Stimulated activated CD8-positive, alpha-beta memory T cell treated with anti-CD3 and anti-CD28 coated beads, Interleukin-2, amount 100 ng/mL, for 48 hours (primary cell): ENCODE measurements around the gene PRR14.
"Not testable (repeated sequence)": the region's sequence is repeated elsewhere in the genome, so short reads cannot be mapped to it uniquely, and the experiment has no call there.

ENCODE experiments used
- DNase-seq, 2 donors: peaks; one replicate each; pipeline ENCODE4 v3.0.0-alpha.2; 2020; ENCODE audit warnings: low read depth in 2 of 2

The PRR14 gene

DNA sequence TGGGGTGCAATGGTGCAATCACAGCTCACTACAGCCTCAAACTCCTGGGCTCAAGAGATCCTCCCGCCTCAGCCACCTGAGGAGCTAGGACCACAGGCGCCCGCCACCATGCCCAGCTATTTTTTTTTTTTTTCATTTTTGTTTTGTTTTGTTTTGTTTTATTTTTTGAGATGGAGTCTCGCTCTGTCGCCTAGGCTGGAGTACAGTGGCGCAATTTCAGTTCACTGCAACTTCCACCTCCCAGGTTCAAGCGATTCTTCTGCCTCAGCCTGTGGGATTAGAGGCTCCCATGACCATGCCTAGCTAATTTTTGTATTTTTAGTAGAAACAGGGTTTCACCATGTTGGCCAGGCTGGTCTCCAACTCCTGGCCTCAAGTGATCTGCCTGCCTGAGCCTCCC lies 18.3 kb upstream of the PRR14 start:
- not testable (repeated sequence) for DNase-seq

DNA sequence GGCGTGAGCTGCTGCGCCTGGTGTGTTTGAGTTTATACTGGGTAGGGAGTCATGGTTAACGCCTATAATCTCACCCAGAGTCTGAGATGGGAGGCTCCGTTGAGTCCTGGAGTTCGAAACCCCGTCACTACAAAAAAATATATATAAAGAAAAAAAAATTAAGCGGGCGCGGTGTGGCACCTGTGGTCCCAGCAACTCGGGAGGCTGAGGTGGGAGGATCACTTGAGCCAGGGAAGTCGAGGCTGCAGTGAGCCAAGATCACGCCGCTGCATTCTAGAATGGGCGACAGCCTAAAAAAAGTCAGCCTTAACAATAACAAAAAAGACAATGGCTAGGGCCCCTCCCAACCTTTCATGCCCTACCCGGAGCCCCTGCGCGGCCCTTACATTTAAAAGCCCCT lies 17.2 kb upstream of the PRR14 start:
- DNase-seq: no peak

DNA sequence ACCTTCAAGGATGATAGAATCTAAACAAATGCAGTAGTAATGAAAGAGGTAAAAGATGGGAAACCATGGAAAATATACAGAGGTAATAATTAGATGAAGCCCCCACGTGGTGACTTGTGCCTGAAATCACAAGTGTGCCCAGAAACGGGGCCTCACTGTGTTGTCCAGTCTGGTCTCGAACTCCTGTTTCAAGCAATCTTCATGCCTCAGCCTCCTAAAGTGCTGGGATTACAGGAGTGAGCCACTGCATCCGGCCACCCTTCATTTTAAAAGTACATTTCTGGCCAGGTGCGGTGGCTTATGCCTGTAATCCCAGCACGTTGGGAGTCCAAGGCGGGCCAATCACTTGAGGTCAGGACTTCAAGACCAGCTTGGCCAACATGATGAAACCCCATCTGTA lies 14.2 kb upstream of the PRR14 start:
- no peak for DNase-seq

DNA sequence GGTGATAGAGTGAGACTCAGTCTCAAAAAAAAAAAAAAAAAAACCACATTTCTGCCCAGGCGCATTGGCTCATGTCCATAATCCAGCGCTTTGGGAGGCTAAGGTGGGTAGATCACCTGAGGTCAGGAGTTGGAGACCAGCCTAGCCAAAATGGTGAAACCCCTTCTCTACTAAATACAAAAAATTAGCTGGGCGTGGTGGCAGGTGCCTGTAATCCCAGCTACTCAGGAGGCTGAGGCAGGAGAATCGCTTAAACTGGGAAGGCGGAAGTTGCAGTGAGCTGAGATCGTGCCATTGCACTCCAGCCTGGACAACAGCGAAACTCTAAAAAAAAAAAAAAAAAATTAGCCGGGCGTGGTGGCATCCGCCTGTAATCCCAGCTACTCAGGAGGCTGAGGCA lies 13.6 kb upstream of the PRR14 start:
- DNase-seq: not testable (repeated sequence)

DNA sequence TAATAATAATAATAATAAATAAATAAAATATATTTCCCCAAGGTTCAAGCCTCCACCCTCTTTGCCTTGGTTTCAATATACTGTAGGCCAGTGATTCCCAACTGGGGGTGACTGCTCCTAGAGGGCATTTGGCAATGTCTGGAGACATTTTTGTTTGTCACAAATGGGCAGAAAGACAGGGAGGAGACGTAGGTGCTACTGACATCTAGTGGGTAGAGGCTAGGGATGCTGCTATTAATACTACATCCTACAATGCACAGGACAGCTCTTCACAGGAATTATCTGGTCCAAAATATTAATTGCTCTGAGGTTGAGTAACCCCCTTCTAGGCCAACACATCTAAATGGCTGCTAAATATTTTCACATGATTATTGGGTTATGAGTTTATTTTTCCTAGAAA lies 12.8 kb upstream of the PRR14 start:
- no peak for DNase-seq

DNA sequence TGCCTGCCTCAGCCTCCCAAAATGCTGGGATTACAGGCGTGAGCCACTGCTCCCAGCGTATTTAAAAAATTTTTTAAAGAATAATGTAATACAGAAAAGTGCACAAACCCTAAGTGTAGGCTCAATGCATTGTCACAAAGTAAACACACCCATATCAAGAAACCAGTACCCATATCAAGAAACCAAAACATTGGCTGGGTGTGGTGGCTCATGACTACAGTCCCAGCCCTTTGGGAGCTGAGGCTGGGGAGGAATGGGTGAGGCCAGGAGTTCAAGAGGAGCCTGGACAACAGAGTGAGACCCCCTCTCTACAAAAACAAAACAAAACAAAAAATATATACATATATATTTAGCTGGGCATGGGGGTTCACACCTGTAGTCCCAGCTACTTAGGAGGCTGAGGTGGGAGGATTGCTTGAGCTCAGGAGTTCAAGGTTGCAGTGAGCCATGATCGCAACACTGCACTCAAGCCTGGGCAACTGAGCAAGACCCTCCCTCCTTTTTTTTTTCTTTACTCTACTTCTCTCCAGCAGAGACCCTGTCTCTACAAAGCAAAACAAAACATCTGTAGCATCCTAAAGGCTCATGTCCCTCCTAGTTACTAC lies 9.3 kb upstream of the PRR14 start:
- DNase-seq: no peak

DNA sequence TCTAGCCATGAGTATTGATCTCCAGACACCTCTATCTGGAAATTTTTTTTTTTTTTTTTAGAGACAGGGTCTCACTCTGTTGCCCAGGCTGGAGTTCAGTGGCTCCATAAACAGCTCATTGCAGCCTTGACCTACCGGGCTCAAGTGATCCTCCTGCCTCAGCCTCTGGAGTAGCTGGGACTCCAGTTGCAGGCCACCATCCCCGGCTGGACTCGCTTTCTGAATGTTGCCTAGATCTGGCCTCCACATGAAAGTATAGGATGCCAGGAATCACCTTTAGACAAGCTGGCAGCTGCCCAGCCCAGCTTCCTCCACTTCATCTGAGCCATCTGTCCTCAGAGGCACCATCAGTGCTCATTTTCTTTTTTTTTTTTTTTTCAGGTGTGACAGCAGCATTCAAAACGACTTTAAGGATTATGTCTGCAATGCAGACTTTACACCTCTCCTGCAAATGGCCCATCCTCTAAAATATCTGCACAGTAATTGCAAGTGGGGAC lies 6.4 kb upstream of the PRR14 start:
- DNase-seq: no peak

DNA sequence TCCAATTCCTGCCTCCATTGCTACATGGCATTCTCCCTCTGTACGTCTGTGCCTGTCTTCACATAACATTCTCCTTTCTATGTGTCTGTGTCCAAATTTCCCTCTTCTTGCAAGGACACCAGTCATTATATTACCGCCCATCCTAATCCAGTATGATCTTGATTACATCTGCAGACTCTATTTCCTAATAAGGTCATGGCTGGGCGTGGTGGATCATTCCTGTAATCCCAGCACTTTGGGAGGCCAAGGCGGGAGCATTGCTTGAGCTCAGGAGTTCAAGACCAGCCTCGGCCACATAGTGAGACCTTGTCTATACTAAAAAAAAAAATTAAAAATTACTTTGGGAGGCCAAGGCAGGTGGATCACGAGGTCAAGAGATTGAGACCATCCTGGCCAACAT lies 5.0 kb upstream of the PRR14 start:
- DNase-seq: no peak

DNA sequence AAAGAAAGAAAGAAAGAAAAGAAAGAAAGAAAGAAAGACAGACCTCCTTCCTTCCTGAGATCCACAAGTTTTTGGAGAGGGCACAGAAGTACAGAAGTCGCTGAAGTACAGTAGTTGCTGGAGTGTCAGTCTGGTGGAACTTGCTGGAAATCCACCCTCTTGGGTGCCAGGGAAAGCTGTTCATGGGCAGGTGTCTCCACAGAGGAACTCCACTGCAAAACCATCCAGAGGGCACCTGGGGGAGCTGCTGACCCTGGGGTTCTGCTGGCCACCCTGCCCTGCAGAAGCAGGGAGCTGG lies 3.5 kb upstream of the PRR14 start:
- no peak for DNase-seq

DNA sequence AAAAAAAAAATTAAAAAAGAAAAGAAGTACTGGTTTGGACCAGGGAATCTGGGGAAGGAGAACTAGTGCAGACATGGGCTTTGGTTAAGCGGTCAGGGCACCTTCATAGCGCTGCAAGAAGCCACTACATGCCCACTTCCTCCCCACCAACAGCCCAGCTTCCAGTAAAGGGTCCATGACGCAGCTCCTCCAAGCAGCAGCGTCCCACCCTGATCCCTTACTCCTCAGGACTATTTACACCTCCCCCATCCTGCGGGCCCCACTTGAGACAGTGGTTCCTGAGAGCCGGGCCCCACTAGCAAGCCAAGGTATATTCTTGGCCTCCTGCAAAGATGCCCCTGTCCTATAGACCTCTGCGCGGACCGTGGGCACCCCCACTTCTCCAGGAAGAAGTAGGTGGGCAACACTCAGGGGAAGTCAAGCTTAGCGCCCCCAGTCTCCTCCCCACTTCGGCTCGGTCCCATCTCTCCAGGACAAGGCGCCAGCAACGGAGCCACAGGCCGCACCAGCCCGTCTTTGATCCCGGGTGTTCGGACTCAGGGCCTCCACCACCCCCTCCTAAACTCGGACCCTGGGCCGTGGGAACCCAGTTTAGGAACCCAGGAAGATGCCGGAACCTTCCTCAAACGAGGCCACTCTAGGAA lies 913 bp upstream of the PRR14 start:
- DNase-seq: peak in 1 of 2 donors; percentile 19

DNA sequence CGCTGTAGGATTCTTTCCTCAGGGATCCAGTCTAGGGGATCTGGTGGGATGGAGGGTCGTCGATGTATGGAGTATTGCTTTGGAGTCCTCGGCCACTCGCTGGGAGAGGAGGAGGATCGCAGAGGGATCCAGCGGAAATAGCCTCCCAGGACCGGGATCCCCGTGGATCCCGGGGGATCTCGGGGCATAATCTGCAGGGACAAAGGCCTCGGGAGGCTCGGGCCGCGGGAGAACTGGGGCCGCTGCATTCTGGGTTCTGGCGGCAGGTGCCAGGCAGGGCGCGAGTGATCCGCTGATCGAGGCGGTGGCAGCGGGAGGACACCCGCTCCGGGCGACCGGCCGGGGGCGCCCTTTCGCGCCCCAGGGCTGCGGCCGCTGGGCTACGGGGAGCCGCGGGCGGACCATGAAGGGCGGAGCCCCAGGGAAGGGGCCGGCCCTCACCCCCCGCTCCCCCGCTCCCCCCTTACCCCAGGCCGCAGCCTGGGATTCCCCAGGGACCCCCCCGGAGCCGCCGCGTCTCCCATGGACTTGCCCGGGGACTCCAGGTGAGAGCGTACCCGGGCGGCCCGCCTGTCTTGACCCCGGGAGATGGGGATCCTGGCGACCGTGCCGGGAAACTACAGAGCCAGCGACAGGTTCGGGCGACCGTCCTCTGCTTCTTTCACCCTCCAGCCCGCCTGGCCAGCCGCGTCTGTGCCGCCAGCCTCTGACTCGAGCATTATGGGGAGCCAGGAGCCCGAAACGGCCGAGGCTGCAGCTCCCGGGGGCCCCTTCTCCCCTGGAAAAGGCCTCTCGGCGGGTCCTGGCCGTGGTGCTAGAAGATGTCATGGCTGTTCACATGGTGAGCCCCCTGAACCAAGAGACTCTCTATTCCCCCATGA lies 604 bp downstream of the PRR14 start:
- DNase-seq: peak; percentile 68 to 75

DNA sequence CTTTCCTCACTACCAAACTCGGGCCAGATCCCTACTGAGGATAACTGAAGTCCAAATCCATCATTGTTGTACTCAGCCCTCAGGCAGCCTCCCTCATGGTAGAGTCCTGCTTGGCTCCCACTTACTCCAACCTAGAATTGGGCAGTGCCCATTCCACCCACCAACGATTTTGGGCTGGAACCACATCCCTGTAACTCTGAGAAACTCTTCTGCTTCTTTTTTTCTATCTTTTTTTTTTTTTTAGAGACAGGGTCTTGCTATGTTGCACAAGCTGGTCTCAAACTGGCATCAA lies 1.2 kb downstream of the PRR14 start:
- no peak for DNase-seq

DNA sequence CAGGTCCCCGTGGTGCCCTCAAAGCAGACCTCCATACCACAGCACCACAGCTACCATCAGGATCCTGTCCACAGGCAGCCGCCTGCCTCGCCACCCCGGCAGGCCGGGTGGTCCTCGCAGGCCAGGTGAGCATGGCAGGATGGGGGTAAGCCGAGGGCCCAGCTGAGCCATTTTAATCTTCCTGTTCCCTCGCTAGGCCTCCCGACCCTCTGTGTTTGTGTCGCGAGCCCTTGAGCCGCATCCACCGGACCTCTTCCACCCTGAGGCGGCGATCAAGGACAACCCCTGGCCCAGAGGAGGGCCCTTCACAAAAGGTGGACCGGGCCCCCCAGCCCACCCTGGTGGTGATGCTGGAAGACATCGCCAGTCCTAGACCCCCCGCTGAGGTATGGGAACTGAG lies 2.0 kb downstream of the PRR14 start:
- no peak for DNase-seq

DNA sequence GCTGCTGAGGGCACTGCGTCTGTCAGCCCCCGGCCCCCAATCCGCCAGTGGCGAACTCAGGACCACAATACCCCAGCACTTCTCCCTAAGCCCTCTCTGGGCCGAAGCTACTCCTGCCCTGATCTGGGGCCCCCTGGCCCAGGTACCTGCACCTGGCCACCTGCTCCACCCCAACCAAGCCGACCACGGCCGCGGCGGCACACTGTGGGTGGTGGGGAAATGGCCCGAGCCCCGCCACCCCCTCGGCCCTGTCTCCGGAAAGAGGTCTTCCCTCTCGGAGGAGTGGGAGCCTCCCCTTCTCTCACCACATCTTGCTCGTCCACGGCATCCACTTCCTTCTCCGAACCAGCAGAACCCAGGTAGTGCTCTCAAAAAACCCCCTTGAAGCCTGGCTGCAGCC lies 4.1 kb downstream of the PRR14 start:
- DNase-seq: no peak

DNA sequence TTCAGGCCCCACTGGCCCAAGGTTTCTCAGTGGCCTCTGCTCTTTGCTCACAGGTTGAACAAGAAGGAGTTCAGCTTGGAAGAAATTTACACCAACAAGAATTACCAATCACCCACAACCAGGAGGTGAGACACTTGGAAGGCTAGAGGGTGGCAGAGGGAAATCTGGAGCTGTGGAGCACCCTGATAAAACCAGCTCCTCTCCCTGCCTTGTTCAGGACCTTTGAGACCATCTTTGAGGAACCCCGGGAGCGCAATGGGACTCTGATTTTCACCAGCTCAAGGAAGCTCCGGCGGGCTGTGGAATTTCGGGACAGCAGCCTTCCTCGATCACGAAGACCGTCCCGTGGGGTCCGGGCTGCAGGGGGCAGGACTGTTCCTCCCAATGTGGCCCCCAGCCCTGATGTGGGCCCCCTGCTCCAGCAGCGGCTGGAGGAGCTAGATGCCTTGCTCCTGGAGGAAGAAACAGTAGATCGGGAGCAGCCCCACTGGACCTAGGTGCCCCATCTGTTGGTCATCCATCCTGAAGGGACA lies 5.1 kb downstream of the PRR14 start:
- DNase-seq: no peak

DNA sequence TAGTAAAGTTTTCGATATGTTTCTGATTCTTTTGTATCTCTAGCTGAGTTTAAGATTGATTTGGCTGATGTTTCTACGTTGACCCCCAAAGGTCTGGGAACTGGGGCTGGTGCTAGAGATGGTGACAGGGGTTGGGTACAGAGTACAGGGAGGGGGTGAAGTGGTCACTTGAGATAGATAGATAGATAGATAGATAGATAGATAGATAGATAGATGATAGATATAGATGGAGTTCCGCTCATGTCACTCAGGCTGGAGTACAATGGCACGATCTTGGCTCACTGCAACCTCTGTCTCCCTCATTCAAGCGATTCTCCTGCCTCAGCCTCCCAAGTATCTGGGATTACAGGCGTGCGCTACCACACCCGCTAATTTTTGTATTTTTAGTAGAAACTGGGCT lies 5.6 kb downstream of the PRR14 start:
- DNase-seq: no peak

DNA sequence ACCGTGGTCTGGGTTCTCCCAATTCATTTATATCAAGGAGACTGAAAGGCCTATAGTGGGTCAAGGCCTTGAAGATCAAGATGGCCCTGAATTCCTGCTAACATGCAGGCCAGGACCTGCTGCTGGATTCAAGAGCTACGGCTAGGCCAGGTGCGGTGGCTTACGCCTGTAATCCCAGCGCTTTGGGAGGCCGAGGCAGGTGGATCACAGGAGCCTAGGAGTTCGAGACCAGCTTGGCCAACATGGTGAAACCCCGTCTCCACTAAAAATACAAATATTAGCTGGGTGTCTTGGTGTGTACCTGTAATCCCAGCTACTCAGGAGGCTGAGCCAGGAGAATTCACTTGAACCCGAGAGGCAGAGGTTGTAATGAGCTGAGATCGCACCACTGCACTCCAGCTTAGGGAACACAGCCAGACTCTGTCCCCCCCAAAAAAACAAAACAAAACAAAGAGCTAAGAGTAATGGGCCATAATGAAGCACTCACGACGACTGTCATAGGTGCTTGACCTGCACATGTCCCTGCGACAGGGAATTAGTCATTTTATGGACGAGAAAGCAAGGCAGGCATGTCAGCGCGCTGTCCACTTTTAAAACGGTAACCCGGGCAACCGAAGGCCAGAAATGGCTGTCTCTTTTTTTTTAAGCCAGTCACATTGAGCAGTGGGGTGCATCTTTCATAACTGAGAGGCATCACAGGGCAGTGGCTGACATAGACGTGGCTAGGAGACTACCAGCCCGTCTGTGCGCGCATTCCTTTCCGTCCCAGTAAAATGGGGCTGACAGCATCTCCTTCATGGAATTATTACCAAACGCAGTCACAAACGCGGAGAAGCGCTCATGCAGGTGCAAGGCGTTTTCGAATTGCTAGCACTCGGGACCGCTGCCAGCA lies 6.5 kb downstream of the PRR14 start:
- DNase-seq: no peak

DNA sequence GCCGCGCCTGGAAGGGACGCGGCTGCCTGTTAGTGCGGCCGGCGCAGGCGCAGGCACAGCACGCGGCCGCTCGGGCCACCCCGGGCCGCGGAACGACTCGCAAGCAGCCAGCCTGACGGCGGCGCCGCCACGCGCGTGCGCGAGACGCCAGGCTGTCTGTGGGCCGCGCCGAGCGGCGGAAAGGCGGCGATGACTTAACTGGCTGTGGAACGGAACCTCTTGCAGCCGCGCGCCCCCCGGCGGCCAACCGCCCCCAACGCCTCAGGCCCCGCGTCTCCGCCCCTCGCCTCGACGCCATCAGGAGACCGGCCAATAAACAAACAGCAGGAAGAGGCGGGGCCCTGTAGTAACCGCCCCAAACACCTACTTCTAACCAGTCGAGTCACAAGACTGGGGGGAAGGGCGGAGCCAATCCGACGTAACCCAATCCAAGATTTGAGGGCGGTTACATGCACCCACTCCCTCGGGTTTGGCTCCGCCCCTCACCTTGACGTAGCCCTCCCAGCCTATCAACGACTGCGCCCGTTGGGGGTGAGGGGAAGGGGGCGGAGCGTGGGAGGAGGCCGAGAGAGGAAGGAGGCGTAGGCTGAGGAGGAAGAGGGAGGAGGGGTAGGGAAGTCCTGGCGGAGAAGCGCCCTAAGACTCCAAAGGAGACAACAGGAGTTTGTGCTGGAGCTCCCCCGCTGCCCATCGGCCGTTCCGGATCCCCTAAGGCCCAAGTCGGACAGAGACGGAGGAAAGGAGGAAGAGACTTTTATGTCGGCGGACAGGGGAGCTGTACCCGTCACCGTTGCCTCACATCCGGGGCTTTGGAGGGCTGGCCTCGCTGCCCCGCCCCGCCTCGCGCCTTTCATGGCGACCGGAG lies 7.3 kb downstream of the PRR14 start, which contains the start of gene FBRS:
TSS of gene FBRS (plus strand) at position 566 of the 865 bp plus-strand sequence. CDS start 1,088 bp downstream, outside the sequence.
- peak; percentile 100 for DNase-seq

DNA sequence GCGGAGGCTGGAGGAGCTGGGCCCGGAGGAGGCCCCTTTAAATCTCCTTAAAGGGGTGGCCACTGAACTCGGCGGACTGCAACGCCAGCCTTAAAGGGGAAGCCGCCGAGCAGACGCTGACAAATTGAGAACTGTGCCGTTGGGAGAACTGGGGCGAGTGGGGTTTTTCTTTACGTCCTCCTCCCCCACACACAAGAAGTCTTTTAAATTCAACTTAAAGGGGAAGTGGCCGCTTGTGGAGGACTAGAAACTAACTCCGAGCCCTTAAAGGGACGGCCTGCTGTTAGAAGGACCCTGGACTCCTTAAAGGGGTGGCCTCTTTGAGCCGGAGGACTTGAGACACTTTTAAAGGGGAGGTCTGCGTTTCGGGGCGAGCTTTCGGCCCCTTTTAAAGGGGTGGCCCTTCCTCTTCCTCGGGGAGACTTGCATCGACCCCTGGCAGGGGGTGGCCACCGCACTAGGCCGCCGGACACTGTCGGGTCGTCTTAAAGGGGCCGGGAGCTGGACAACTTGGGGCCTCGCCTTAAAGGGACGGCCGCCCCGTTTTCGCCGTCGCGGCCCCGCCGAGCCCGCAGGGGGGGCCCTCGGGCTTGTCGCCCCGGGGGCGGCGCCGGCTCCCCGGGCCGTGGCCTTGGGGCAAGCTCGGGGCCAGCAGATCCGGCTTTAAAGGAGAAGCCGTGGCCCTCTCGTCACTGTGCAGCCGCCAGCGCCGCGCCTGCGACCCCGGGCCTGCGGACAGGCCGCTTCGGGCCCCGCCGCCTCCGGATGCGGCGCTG lies 8.2 kb downstream of the PRR14 start:
- DNase-seq: peak in 1 of 2 donors; percentile 93
